Neutrophil (primary cell): ENCODE measurements around the gene KLHL25.

Source experiments
- H3K27ac ChIP-seq: fragments of 200-600 bp; sonication (generic); 2 replicates; pipeline ENCODE4 v1.5.1; 2016; ENCODE audit warnings: mild to moderate bottlenecking, moderate library complexity
- H3K27me3 ChIP-seq: fragments of 200-600 bp; sonication (generic); 2 replicates; pipeline ENCODE4 v1.6.0; 2016; ENCODE audit warnings: mild to moderate bottlenecking
- H3K36me3 ChIP-seq: fragments of 200-600 bp; sonication (generic); 2 replicates; pipeline ENCODE4 v1.5.1; 2017
- H3K4me1 ChIP-seq, 2 experiments: fragments of 200-600 bp in 1 of 2; sonication (generic) in 1 of 2; 1 replicate in 1 of 2; 2 replicates in 1 of 2; pipeline versions ENCODE4 v1.5.1 to v1.6.1; 2013 to 2016; ENCODE audit warnings: low read depth in 1 of 2, low read length in 1 of 2, mild to moderate bottlenecking in 1 of 2, moderate library complexity in 1 of 2; ENCODE audit not compliant: control insufficient read depth in 1 of 2, insufficient read depth in 1 of 2
- H3K4me3 ChIP-seq, 2 experiments: fragments of 200-600 bp in 1 of 2; sonication (generic) in 1 of 2; 1 replicate in 1 of 2; 2 replicates in 1 of 2; pipeline ENCODE4 v1.5.1; 2013 to 2016; ENCODE audit warnings: low read depth in 1 of 2, low read length in 1 of 2, mild to moderate bottlenecking in 1 of 2, moderate library complexity in 1 of 2
- H3K9me3 ChIP-seq: fragments of 200-600 bp; sonication (generic); 2 replicates; pipeline ENCODE4 v1.5.1; 2016
- CTCF ChIP-seq: fragments of 200-600 bp; sonication (generic); IDR thresholded peaks from 2 replicates; pipeline ENCODE4 v1.5.1; 2016; ENCODE audit warnings: antibody characterized with exemption

The KLHL25 gene

GRCh38 chr15:85743392-85744055, 51.2 kb downstream of the KLHL25 start:
- TF ChIP-seq CTCF: no peak
- H3K27ac ChIP-seq: no peak overlapping the region
- H3K9me3 ChIP-seq: peaks cover 3% of the 10 kb centered on the region
- H3K4me3 ChIP-seq: no peak overlapping the region
- no peaks in the 10 kb centered on the region for H3K4me1 ChIP-seq
- peaks cover 94% of the 10 kb centered on the region for H3K36me3 ChIP-seq
- no peaks in the 10 kb centered on the region for H3K27me3 ChIP-seq

- no peak overlapping the region for H3K4me3 ChIP-seq
- H3K4me1 ChIP-seq: no peaks in the 10 kb centered on the region
- peaks cover 94% of the 10 kb centered on the region for H3K36me3 ChIP-seq
- TF ChIP-seq CTCF: no peak
- no peak overlapping the region for H3K27ac ChIP-seq
- peaks cover 3% of the 10 kb centered on the region for H3K9me3 ChIP-seq
- H3K27me3 ChIP-seq: no peaks in the 10 kb centered on the region
These were observed 52.4 kb downstream of the KLHL25 start for GRCh38 chr15:85742186-85742821.

- no peak for TF ChIP-seq CTCF
- H3K9me3 ChIP-seq: peaks cover 3% of the 10 kb centered on the region
- no peaks in the 10 kb centered on the region for H3K27me3 ChIP-seq
- peaks cover 94% of the 10 kb centered on the region for H3K36me3 ChIP-seq
- H3K27ac ChIP-seq: no peak overlapping the region
- no peaks in the 10 kb centered on the region for H3K4me1 ChIP-seq
- H3K4me3 ChIP-seq: no peak overlapping the region
These were observed 53.1 kb downstream of the KLHL25 start for GRCh38 chr15:85741662-85742061.

- H3K27me3 ChIP-seq: no peaks in the 10 kb centered on the region
- peaks cover 3% of the 10 kb centered on the region for H3K9me3 ChIP-seq
- H3K36me3 ChIP-seq: peaks cover 94% of the 10 kb centered on the region
- TF ChIP-seq CTCF: no peak
- H3K4me1 ChIP-seq: no peaks in the 10 kb centered on the region
- H3K4me3 ChIP-seq: no peak overlapping the region
- no peak overlapping the region for H3K27ac ChIP-seq
These were observed 53.7 kb downstream of the KLHL25 start for GRCh38 chr15:85741021-85741421.

GRCh38 chr15:85737061-85737460, 57.7 kb downstream of the KLHL25 start:
- Histone ChIP-seq H3K27me3 (no peaks in the 10 kb centered on the region), H3K27ac (no peak overlapping the region), H3K9me3 (no peaks in the 10 kb centered on the region), H3K4me3 (no peak overlapping the region), H3K36me3 (peaks cover 90% of the 10 kb centered on the region), H3K4me1 (no peaks in the 10 kb centered on the region)
- no peak for TF ChIP-seq CTCF
